Transverse colon (tissue), 4 donors: ENCODE measurements around the gene RPTOR. TPM values are rescaled to one million over a fixed set of nuclear protein-coding genes. Genes with fewer than 3 reads are reported as not detected.

ENCODE experiments used
- DNase-seq: peaks from one replicate; pipeline ENCODE4 v3.0.0-alpha.2; 2019
- H3K27ac ChIP-seq, 4 donors: fragments of 200-600 bp; sonication (generic); 2 replicates each; pipeline ENCODE4 v1.5.1; 2016 to 2018; ENCODE audit warnings: inconsistent platforms in 4 of 4
- H3K27me3 ChIP-seq: fragments of 200-600 bp; sonication (generic); 2 replicates; pipeline ENCODE4 v1.5.1; 2017; ENCODE audit warnings: inconsistent platforms
- H3K36me3 ChIP-seq, 4 donors: fragments of 200-600 bp; sonication (generic); 2 replicates each; pipeline ENCODE4 v1.5.1; 2017 to 2019; ENCODE audit warnings: inconsistent platforms in 4 of 4
- H3K4me1 ChIP-seq, 4 donors: fragments of 200-600 bp; sonication (generic); 2 replicates each; pipeline ENCODE4 v1.5.1; 2017 to 2020; ENCODE audit warnings: inconsistent platforms in 4 of 4
- H3K4me3 ChIP-seq, 4 donors: fragments of 200-600 bp; sonication (generic); 1 replicate in 1 of 4; 2 replicates in 3 of 4; pipeline versions ENCODE4 v1.5.1 to v1.6.1; 2017 to 2019; ENCODE audit warnings: inconsistent platforms in 4 of 4
- H3K9me3 ChIP-seq, 2 donors: fragments of 200-600 bp; sonication (generic); 2 replicates each; pipeline ENCODE4 v1.5.1; 2017 to 2019; ENCODE audit warnings: inconsistent platforms in 2 of 2
- CTCF ChIP-seq, 5 experiments: fragments of 200-600 bp in 3 of 5; fragments of 450-650 bp in 2 of 5; sonication (generic) in 3 of 5; IDR thresholded peaks; 1 replicate in 2 of 5; 2 replicates in 3 of 5; pipeline ENCODE4 v1.5.1; 2016 to 2017; ENCODE audit warnings: antibody characterized with exemption in 5 of 5, inconsistent platforms in 3 of 5, mild to moderate bottlenecking in 2 of 5, moderate library complexity in 1 of 5
- EP300 ChIP-seq: sonication (generic); formaldehyde crosslinking; IDR thresholded peaks from one replicate; pipeline ENCODE4 v1.6.1; 2017; ENCODE audit warnings: antibody characterized with exemption, low read depth
- POLR2A ChIP-seq: fragments of 450-650 bp; IDR thresholded peaks from one replicate; pipeline ENCODE4 v1.6.1; 2016; ENCODE audit warnings: antibody characterized with exemption, mild to moderate bottlenecking, moderate library complexity
- POLR2AphosphoS5 ChIP-seq, 3 donors: sonication (generic); formaldehyde crosslinking; IDR thresholded peaks; one replicate each; pipeline ENCODE4 v1.6.1; 2016; ENCODE audit warnings: antibody characterized with exemption in 3 of 3
- WGBS, 2 donors: methylation state at CpG; one replicate each; pipeline ENCODE4 v1.1.5; 2018; ENCODE audit warnings: low coverage in 1 of 2; 5-methylcytosine and 5-hydroxymethylcytosine counted together
- in situ Hi-C, 4 donors: fragments of 200-750 bp; cut with MboI; loops; one replicate each; pipeline versions ENCODE4 v1.15.0 to v1.15.1; 2017; ENCODE audit warnings: low sequenced_read_pairs in 3 of 4, low pct_ligation_motif_present in 1 of 4, low pct_unique_long_range_greater_than_20kb in 1 of 4
- intact Hi-C: fragments of 100-400 bp; cut with DNase I; formaldehyde crosslinking; loops from one replicate; pipeline ENCODE4 v1.15.1; 2023; ENCODE audit warnings: low total_unique reads
- total RNA-seq, 4 donors: library from RNA; depleted of rRNA; stranded (reverse); fragments of >200 nt; gene quantifications; one replicate each; pipeline ENCODE4 v1.1.0, GENCODE V29; 2016

Gene RPTOR
- total RNA-seq, 4 donors from 2014 or later: 28.9 to 79.3 (median 48.0) TPM

GRCh38 chr17:80664217-80664790 lies 119.7 kb downstream of the RPTOR start:
- WGBS, 2 donors: 45 to 56% methylated on average over 6 to 7 of the region's 7 CpGs
- intact Hi-C loops: no loop called here
- no peak for DNase-seq

GRCh38 chr17:80665792-80666191 lies 121.2 kb downstream of the RPTOR start:
- no peak overlapping the region for H3K27ac ChIP-seq
- H3K9me3 ChIP-seq: no peaks in the 10 kb centered on the region
- no peaks in the 10 kb centered on the region for H3K36me3 ChIP-seq
- intact Hi-C loops: no loop called here
- 73 to 87% methylated on average over 10 to 11 of the region's 11 CpGs for WGBS, 2 donors
- DNase-seq: no peak
- in situ Hi-C loops: no loop called here
- no peak for TF ChIP-seq CTCF (IDR thresholded peaks at IDR 0.05)
- TF ChIP-seq POLR2AphosphoS5 (IDR thresholded peaks at IDR 0.05): no peak
- TF ChIP-seq POLR2A: no peak
- no peak for TF ChIP-seq EP300
- peaks cover 10 to 26% (median 14%) of the 10 kb centered on the region in 4 donors for H3K4me1 ChIP-seq
- H3K4me3 ChIP-seq: no peak overlapping the region
- H3K27me3 ChIP-seq: no peaks in the 10 kb centered on the region

More at GRCh38 chr17:80664217-80664790, 119.7 kb downstream of the RPTOR start:
- TF ChIP-seq POLR2AphosphoS5 (IDR thresholded peaks at IDR 0.05) (no peak), POLR2A (no peak), EP300 (no peak), CTCF (IDR thresholded peaks at IDR 0.05) (no peak)
- H3K36me3 ChIP-seq: no peaks in the 10 kb centered on the region
- no peaks in the 10 kb centered on the region for H3K9me3 ChIP-seq
- H3K27me3 ChIP-seq: no peaks in the 10 kb centered on the region
- no peak overlapping the region for H3K4me3 ChIP-seq
- H3K27ac ChIP-seq: peak overlapping the region in 3 of 4 donors; percentile 51 to 63 (median 59)
- in situ Hi-C loops: no loop called here
- peaks cover 10 to 20% (median 12%) of the 10 kb centered on the region in 4 donors for H3K4me1 ChIP-seq

- 98% methylated on average over 12 of the region's 12 CpGs; no CpG with 5 or more reads in 1 of the 2 donors for WGBS, 2 donors
- intact Hi-C loops (no loop called here), in situ Hi-C loops (no loop called here)
- Histone ChIP-seq H3K27ac (no peak overlapping the region), H3K27me3 (no peaks in the 10 kb centered on the region), H3K9me3 (no peaks in the 10 kb centered on the region), H3K4me1 (peaks cover 10 to 36% (median 24%) of the 10 kb centered on the region in 4 donors), H3K4me3 (no peak overlapping the region), H3K36me3 (no peaks in the 10 kb centered on the region)
- DNase-seq: no peak
- TF ChIP-seq POLR2A (no peak), CTCF (IDR thresholded peaks at IDR 0.05) (no peak), POLR2AphosphoS5 (IDR thresholded peaks at IDR 0.05) (no peak), EP300 (no peak)
These were observed 122.2 kb downstream of the RPTOR start for GRCh38 chr17:80666867-80667266.

GRCh38 chr17:80667462-80668277 lies 123.0 kb downstream of the RPTOR start:
- no peak overlapping the region for H3K27ac ChIP-seq
- in situ Hi-C loops: no loop called here
- intact Hi-C loops: no loop called here
- DNase-seq: no peak
- H3K4me1 ChIP-seq: peaks cover 10 to 38% (median 26%) of the 10 kb centered on the region in 4 donors
- WGBS, 2 donors: 86 to 92% methylated on average over 4 to 12 of the region's 12 CpGs
- no peaks in the 10 kb centered on the region for H3K27me3 ChIP-seq
- no peaks in the 10 kb centered on the region for H3K9me3 ChIP-seq
- no peak for TF ChIP-seq EP300
- no peak for TF ChIP-seq CTCF (IDR thresholded peaks at IDR 0.05)
- no peak for TF ChIP-seq POLR2A
- TF ChIP-seq POLR2AphosphoS5 (IDR thresholded peaks at IDR 0.05): no peak
- no peak overlapping the region for H3K4me3 ChIP-seq
- H3K36me3 ChIP-seq: no peaks in the 10 kb centered on the region
